ENCODE data around the gene MBNL3.

The MBNL3 gene

GRCh38 chrX:132373610-132374009, 115.2 kb downstream of the MBNL3 start:
- no peaks in the 10 kb centered on the region for H3K79me2 ChIP-seq (ENCODE audit: insufficient read depth, low read length)
- H3K9ac ChIP-seq (ENCODE audit: low read length): no peak overlapping the region
- no peak overlapping the region for H3K27ac ChIP-seq (ENCODE audit: low read depth, low read length)
- H3F3A ChIP-seq (ENCODE audit: insufficient read depth): no peaks in the 10 kb centered on the region
- no peaks in the 10 kb centered on the region for H3K27me3 ChIP-seq (ENCODE audit: low read length)
- no peak overlapping the region for H3K4me3 ChIP-seq (ENCODE audit: insufficient read depth, low read length, poor library complexity, severe bottlenecking)
- TF ChIP-seq EZH2phosphoT487 (conservative IDR thresholded peaks at IDR 0.05; ENCODE audit: low read length) (no peak), CTCF (IDR thresholded peaks at IDR 0.05; ENCODE audit: insufficient read depth, low read length, poor library complexity, severe bottlenecking) (no peak)
- no peaks in the 10 kb centered on the region for H4K20me1 ChIP-seq (ENCODE audit: low read depth, low read length)
- H3K4me2 ChIP-seq (ENCODE audit: low read depth, low read length, poor library complexity, severe bottlenecking): no peak overlapping the region
- no peak overlapping the region for H2AFZ ChIP-seq (ENCODE audit: low read depth, low read length, severe bottlenecking)
- H3K36me3 ChIP-seq (ENCODE audit: low read length): no peaks in the 10 kb centered on the region
- H3K9me2 ChIP-seq (replicated peaks; ENCODE audit: insufficient read depth, low read length): no peaks in the 10 kb centered on the region
- no peaks in the 10 kb centered on the region for H3K9me3 ChIP-seq (ENCODE audit: insufficient read depth, low read length)

- no peak overlapping the region for H3K27ac ChIP-seq (ENCODE audit: low read depth, low read length)
Measured at GRCh38 chrX:132369617-132370326, 119.1 kb downstream of the MBNL3 start.

GRCh38 chrX:132367984-132368383, 120.9 kb downstream of the MBNL3 start:
- no peak overlapping the region for H3K27ac ChIP-seq (ENCODE audit: low read depth, low read length)
- no peaks in the 10 kb centered on the region for H4K20me1 ChIP-seq (ENCODE audit: low read depth, low read length)
- H3K4me3 ChIP-seq (ENCODE audit: insufficient read depth, low read length, poor library complexity, severe bottlenecking): no peak overlapping the region
- TF ChIP-seq EZH2phosphoT487 (conservative IDR thresholded peaks at IDR 0.05; ENCODE audit: low read length) (no peak), CTCF (IDR thresholded peaks at IDR 0.05; ENCODE audit: insufficient read depth, low read length, poor library complexity, severe bottlenecking) (no peak)
- H3F3A ChIP-seq (ENCODE audit: insufficient read depth): no peaks in the 10 kb centered on the region
- no peaks in the 10 kb centered on the region for H3K9me3 ChIP-seq (ENCODE audit: insufficient read depth, low read length)
- no peaks in the 10 kb centered on the region for H3K36me3 ChIP-seq (ENCODE audit: low read length)
- no peak overlapping the region for H3K9ac ChIP-seq (ENCODE audit: low read length)
- no peaks in the 10 kb centered on the region for H3K79me2 ChIP-seq (ENCODE audit: insufficient read depth, low read length)
- H3K4me2 ChIP-seq (ENCODE audit: low read depth, low read length, poor library complexity, severe bottlenecking): no peak overlapping the region
- no peaks in the 10 kb centered on the region for H3K27me3 ChIP-seq (ENCODE audit: low read length)
- H3K9me2 ChIP-seq (replicated peaks; ENCODE audit: insufficient read depth, low read length): no peaks in the 10 kb centered on the region
- no peak overlapping the region for H2AFZ ChIP-seq (ENCODE audit: low read depth, low read length, severe bottlenecking)

More at GRCh38 chrX:132369617-132370326, 119.1 kb downstream of the MBNL3 start:
- Histone ChIP-seq H4K20me1 (ENCODE audit: low read depth, low read length) (no peaks in the 10 kb centered on the region), H2AFZ (ENCODE audit: low read depth, low read length, severe bottlenecking) (no peak overlapping the region), H3F3A (ENCODE audit: insufficient read depth) (no peaks in the 10 kb centered on the region), H3K4me2 (ENCODE audit: low read depth, low read length, poor library complexity, severe bottlenecking) (no peak overlapping the region), H3K9ac (ENCODE audit: low read length) (no peak overlapping the region), H3K9me2 (replicated peaks; ENCODE audit: insufficient read depth, low read length) (no peaks in the 10 kb centered on the region), H3K9me3 (ENCODE audit: insufficient read depth, low read length) (no peaks in the 10 kb centered on the region), H3K4me3 (ENCODE audit: insufficient read depth, low read length, poor library complexity, severe bottlenecking) (no peak overlapping the region), H3K27me3 (ENCODE audit: low read length) (no peaks in the 10 kb centered on the region), H3K36me3 (ENCODE audit: low read length) (no peaks in the 10 kb centered on the region), H3K79me2 (ENCODE audit: insufficient read depth, low read length) (no peaks in the 10 kb centered on the region)
- TF ChIP-seq CTCF (IDR thresholded peaks at IDR 0.05; ENCODE audit: insufficient read depth, low read length, poor library complexity, severe bottlenecking) (no peak), EZH2phosphoT487 (conservative IDR thresholded peaks at IDR 0.05; ENCODE audit: low read length) (no peak)

All from SU-DHL-6 (cell line).